Left lung (tissue), 10 donors: ENCODE data around the gene TMPRSS7. TPM values are rescaled to one million over a fixed set of nuclear protein-coding genes. Genes with fewer than 3 reads are reported as not detected.

Experiments used
- ATAC-seq: fragments of 200-7000 bp; cut with Tn5 transposase; one replicate; pipeline ENCODE4 v1.9.1; 2020; ENCODE audit warnings: moderate library complexity
- DNase-seq, 4 donors: peaks; one replicate each; pipeline ENCODE4 v3.0.0-alpha.2; 2013 to 2020
- H3K27ac ChIP-seq, 2 donors: fragments of 200-600 bp; sonication (generic) in 1 of 2; one replicate each; pipeline versions ENCODE4 v1.5.0 to v1.8.0; 2020 to 2021
- H3K27me3 ChIP-seq, 2 donors: fragments of 200-600 bp; sonication (generic) in 1 of 2; one replicate each; pipeline versions ENCODE4 v1.5.0 to v1.8.0; 2020 to 2021
- H3K36me3 ChIP-seq, 2 donors: fragments of 200-600 bp; sonication (generic) in 1 of 2; one replicate each; pipeline versions ENCODE4 v1.5.0 to v1.8.0; 2020 to 2021
- H3K4me1 ChIP-seq, 2 donors: fragments of 200-600 bp; one replicate each; pipeline ENCODE4 v1.8.0; 2021
- H3K4me3 ChIP-seq, 2 donors: fragments of 200-600 bp; sonication (generic) in 1 of 2; one replicate each; pipeline versions ENCODE4 v1.5.0 to v1.8.0; 2020 to 2021; ENCODE audit warnings: mild to moderate bottlenecking in 1 of 2
- H3K9me3 ChIP-seq, 2 donors: fragments of 200-600 bp; sonication (generic) in 1 of 2; one replicate each; pipeline versions ENCODE4 v1.5.0 to v1.8.0; 2020 to 2021
- intact Hi-C, 2 donors: fragments of 100-400 bp; cut with DNase I; formaldehyde crosslinking; loops; one replicate each; pipeline versions ENCODE4 v1.11.2 to v1.14.2; 2022
- microRNA-seq, 2 donors: library from miRNA; unstranded; fragments of <30 nt; microRNA quantifications; one replicate each; pipeline ENCODE4, GENCODE V29; 2019
- polyA plus RNA-seq, 6 donors: library from polyadenylated mRNA; unstranded; fragments of 120-200 nt; gene quantifications; one replicate each; pipeline ENCODE4 v1.2.1, GENCODE V29; 2013; ENCODE audit not compliant: insufficient read length in 6 of 6
- total RNA-seq, 2 donors: library from RNA; stranded (reverse); fragmentation: NEBNext Ultra II Directional; extraction: Animal tissue kit (Norgen Biotek cat#: 25700); gene quantifications; one replicate each; pipeline ENCODE4 v1.2.1, GENCODE V29; 2021
- TF ChIP-seq, protein P1 (sequence below), 2 donors: fragments of 200-600 bp; sonication (generic) in 1 of 2; IDR thresholded peaks; one replicate each; pipeline versions ENCODE4 v1.5.0 to v1.8.0; 2021; ENCODE audit warnings: antibody characterized with exemption in 2 of 2
- donor health status: DM: no; HTN: yes; CAD: no.
- donor health status: DM: no; HTN: no; CAD: no.

Gene TMPRSS7
- total and polyA plus RNA-seq, 8 donors = 0.06 to 0.17 (median 0.08) TPM; not detected in 4

DNA sequence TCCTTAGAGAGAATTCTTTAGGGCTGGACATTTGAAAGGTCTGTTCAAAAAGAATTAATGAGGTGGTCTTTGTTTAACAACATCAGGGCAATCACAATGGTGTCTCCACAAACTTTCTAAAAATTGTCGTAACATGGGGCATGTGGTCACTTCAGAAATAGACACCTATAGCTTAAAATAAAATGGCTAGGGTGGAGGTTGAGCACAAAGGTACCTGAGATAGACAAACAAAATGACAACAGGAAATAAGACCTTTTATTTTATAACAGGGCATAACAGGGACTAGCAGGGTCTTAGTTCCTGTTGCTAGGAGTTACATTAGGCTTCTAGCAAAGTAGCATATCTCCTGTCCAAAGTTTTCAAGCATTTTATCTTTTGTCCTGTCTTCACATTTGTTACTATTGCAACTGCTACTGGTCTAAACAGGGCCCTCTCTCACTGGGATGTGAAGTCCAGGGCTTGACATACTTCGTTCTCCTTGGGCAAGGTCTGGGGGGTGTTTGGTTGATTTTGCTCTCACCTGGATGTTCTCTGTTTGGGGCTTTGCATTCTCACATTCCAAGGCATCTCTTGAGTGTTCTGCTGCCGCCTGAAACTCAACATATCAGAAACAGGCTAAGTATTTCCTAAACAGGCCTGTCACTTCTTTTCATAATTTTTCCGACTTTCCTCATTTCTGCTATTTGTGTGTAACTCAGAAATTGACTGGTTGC is 95.5 kb downstream of the TMPRSS7 start:
- Histone ChIP-seq H3K9me3 (no peaks in the 10 kb centered on the region), H3K4me3 (no peak overlapping the region), H3K4me1 (peaks cover 0 to 7% of the 10 kb centered on the region in 2 donors), H3K27me3 (no peaks in the 10 kb centered on the region), H3K36me3 (no peaks in the 10 kb centered on the region), H3K27ac (no peak overlapping the region)
- TF ChIP-seq, protein P1, sequence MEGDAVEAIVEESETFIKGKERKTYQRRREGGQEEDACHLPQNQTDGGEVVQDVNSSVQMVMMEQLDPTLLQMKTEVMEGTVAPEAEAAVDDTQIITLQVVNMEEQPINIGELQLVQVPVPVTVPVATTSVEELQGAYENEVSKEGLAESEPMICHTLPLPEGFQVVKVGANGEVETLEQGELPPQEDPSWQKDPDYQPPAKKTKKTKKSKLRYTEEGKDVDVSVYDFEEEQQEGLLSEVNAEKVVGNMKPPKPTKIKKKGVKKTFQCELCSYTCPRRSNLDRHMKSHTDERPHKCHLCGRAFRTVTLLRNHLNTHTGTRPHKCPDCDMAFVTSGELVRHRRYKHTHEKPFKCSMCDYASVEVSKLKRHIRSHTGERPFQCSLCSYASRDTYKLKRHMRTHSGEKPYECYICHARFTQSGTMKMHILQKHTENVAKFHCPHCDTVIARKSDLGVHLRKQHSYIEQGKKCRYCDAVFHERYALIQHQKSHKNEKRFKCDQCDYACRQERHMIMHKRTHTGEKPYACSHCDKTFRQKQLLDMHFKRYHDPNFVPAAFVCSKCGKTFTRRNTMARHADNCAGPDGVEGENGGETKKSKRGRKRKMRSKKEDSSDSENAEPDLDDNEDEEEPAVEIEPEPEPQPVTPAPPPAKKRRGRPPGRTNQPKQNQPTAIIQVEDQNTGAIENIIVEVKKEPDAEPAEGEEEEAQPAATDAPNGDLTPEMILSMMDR (IDR thresholded peaks at IDR 0.05) = no peak
- intact Hi-C loops = no loop called here
- no peak for DNase-seq
- no peak for ATAC-seq

DNA sequence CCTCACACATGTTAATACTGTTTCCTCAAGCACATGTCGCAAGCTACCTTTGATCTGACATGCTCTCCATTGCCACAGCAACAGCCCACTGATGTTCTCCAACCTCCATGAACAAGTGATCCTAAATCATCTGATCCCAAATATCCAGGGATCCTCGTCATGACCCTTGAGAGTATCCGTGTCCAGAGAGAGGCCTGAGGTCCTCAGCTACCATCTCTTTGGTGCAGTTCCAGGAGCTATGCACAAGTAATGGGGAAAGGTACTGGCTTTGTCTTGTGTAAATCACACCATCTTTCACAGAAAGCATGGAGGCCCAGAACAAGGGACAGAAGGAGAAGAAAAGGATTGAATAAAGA is 96.1 kb downstream of the TMPRSS7 start:
- H3K36me3 ChIP-seq = no peaks in the 10 kb centered on the region
- TF ChIP-seq, protein P1 (IDR thresholded peaks at IDR 0.05) = no peak
- ATAC-seq = no peak
- intact Hi-C loops = no loop called here
- H3K27me3 ChIP-seq = no peaks in the 10 kb centered on the region
- H3K27ac ChIP-seq = no peak overlapping the region
- peaks cover 0 to 7% of the 10 kb centered on the region in 2 donors for H3K4me1 ChIP-seq
- DNase-seq = no peak
- H3K4me3 ChIP-seq = no peak overlapping the region
- no peaks in the 10 kb centered on the region for H3K9me3 ChIP-seq

Small RNAs within 50 kb of the gene (microRNA-seq; reads per million reads assigned to microRNA genes)
- gene MIR567 = 0 reads per million in 2 donors

Other genes starting within 250 kb of the TMPRSS7 start
- 10 to 100 TPM; 38.0 to 43.9 TPM for gene PHLDB2, start 175.5 kb upstream of the TMPRSS7 start, total RNA-seq
- 10 to 100 TPM; 44.5 to 71.0 (median 57.0) TPM for gene PHLDB2, start 175.5 kb upstream of the TMPRSS7 start, polyA plus RNA-seq
- gene ABHD10, start 55.7 kb upstream of the TMPRSS7 start, total RNA-seq = 10 to 100 TPM; 22.7 to 27.3 TPM
- 10 to 100 TPM; 50.5 to 63.6 (median 52.7) TPM for gene ABHD10, start 55.7 kb upstream of the TMPRSS7 start, polyA plus RNA-seq
- under 1 TPM in 1 of 2 donors, not detected in 1; 0.50 TPM for gene TAGLN3, start 35.8 kb upstream of the TMPRSS7 start, total RNA-seq
- gene TAGLN3, start 35.8 kb upstream of the TMPRSS7 start, polyA plus RNA-seq = 1 to 10 TPM; 2.2 to 3.6 (median 2.7) TPM
- gene C3orf52, start 51.7 kb downstream of the TMPRSS7 start, total RNA-seq = 10 to 100 TPM; 21.0 to 30.5 TPM
- gene C3orf52, start 51.7 kb downstream of the TMPRSS7 start, polyA plus RNA-seq = 1 to 10 TPM; 4.9 to 8.6 (median 7.4) TPM
- gene GCSAM, start 98.5 kb downstream of the TMPRSS7 start, total RNA-seq = under 1 TPM; 0.20 to 0.45 TPM
- 1 to 10 TPM; 1.8 to 2.7 (median 2.4) TPM for gene GCSAM, start 98.5 kb downstream of the TMPRSS7 start, polyA plus RNA-seq